CD4-positive, alpha-beta T cell treated with Interleukin-17A for 4 hours (primary cell): ENCODE data around the gene MRPS10.
"Not testable (repeated sequence)": the region's sequence is repeated elsewhere in the genome, so short reads cannot be mapped to it uniquely, and the experiment has no call there.

ENCODE experiments used
- DNase-seq: peaks from one replicate; pipeline ENCODE4 v3.0.0-alpha.2; 2020; ENCODE audit warnings: mixed read lengths

Gene MRPS10

DNA sequence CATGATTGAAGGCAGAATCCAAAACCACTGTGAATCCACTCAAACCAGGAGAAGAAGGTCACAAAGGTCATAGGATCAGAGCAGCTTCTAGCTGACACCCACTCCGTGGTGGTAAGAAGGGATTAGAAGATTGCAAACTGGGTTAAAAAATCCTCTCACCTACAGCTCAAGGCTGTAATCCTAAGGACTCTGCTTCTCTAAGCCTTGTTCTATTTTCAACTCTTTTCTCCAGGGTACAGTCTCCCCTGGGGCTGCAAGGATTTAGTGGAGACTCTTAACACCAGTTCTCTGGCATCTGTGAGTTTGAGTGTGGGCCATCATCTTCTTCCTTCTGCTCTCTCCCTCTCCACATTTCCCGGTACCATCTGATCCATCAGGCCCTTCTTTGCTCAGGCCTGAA is 44.6 kb downstream of the MRPS10 start, which contains the start of gene GUCA1A:
GUCA1A (plus strand) TSS at position 264 of the 400 bp plus-strand sequence. CDS start 250 bp downstream, outside the sequence.
- DNase-seq, result no peak

- no peak for DNase-seq
Measured at GRCh38 chr6:42171813-42172581, 45.7 kb downstream of the MRPS10 start.

DNA sequence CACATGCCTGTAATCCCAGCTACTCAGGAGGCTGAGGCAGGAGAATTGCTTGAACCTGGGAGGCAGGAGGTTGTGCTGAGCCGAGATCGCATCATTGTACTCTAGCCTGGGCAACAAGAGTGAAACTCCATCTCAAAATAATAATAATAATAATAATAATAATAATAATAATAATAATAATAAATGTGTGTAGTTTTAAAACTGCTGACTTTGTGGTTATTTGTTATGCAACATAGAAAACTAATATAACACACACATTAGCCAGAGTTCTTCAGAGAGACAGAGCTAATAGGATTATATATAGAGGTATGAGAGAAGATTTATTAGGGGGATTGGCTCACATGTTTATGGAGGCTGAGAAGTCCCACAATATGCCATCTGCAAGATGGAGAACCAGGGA is 47.9 kb downstream of the MRPS10 start:
- not testable (repeated sequence) for DNase-seq

GRCh38 chr6:42168650-42169049 is 49.0 kb downstream of the MRPS10 start:
- DNase-seq, result no peak

DNA sequence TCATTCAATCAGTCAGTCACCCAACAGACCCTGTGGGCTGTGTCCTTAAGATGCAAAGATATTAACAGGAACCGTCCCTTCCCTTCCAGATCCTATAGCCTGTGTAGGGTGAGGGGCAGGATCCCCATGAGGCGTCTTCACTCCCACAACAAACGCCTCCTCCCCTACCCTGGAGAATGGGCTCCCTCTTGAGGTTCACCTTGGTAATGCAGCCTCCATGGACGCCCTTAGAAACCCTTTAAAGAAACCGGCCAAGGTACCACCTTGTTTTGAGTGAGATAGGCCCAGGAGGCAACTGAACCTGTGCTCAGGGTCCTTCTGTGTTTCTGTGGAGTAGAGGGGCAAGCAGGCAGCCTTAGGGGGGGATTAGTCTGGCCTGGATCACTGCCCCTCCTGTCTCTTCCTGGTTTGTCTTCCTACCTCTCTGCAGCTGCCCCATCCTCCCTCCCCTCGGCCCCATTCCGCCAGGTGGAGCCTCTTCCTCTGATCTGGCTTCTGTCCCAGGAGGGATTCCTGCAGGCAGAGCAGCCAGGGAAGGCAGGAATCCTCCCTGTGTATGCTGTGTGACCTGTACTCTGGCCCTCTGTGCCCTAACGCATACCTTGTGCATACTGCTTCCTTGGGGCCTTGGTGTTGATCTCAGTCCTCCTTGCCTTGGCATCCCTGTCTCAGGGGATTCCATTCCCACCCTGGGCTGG is 51.1 kb downstream of the MRPS10 start:
- DNase-seq, result peak; percentile 81

- no peak for DNase-seq
Measured at GRCh38 chr6:42165016-42165415, 52.6 kb downstream of the MRPS10 start.

GRCh38 chr6:42163981-42164380 is 53.7 kb downstream of the MRPS10 start:
- no peak for DNase-seq

GRCh38 chr6:42162812-42163211 is 54.8 kb downstream of the MRPS10 start:
- no peak for DNase-seq

DNA sequence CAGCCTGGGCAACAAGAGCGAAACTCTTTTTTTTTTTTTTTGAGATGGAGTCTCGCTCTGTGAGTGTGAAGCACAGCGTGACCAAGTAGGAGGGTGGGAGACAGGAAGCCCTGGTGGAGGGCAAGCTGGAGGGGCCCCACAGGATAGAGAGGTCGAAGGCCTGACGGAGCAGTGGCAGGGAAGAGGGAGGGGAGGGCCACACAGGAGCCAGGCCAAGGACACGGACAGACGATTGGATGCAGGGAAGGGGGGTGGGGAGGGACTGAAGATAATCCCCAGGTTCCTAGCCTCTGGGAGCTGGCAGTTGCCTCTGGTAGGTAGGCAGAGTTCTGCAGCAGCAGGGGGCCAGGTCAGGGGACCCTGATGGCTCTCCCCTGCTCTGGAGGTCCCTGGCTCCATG is 55.3 kb downstream of the MRPS10 start:
- no peak for DNase-seq

GRCh38 chr6:42159431-42160024 is 58.1 kb downstream of the MRPS10 start:
- no peak for DNase-seq

GRCh38 chr6:42158631-42159030 is 59.0 kb downstream of the MRPS10 start:
- DNase-seq, result no peak

GRCh38 chr6:42158011-42158410 is 59.6 kb downstream of the MRPS10 start:
- DNase-seq, result no peak
